HG03064 (cell line): ENCODE results near the gene ATP5PD.
"Not testable (repeated sequence)": the region's sequence is repeated elsewhere in the genome, so short reads cannot be mapped to it uniquely, and the experiment has no call there.

Experiments
- ATAC-seq: cut with Tn5 transposase; IDR thresholded peaks from one replicate; pipeline ENCODE4 v1.9.1; 2021; ENCODE audit warnings: low read depth; ENCODE audit not compliant: unreplicated experiment

Gene ATP5PD

DNA sequence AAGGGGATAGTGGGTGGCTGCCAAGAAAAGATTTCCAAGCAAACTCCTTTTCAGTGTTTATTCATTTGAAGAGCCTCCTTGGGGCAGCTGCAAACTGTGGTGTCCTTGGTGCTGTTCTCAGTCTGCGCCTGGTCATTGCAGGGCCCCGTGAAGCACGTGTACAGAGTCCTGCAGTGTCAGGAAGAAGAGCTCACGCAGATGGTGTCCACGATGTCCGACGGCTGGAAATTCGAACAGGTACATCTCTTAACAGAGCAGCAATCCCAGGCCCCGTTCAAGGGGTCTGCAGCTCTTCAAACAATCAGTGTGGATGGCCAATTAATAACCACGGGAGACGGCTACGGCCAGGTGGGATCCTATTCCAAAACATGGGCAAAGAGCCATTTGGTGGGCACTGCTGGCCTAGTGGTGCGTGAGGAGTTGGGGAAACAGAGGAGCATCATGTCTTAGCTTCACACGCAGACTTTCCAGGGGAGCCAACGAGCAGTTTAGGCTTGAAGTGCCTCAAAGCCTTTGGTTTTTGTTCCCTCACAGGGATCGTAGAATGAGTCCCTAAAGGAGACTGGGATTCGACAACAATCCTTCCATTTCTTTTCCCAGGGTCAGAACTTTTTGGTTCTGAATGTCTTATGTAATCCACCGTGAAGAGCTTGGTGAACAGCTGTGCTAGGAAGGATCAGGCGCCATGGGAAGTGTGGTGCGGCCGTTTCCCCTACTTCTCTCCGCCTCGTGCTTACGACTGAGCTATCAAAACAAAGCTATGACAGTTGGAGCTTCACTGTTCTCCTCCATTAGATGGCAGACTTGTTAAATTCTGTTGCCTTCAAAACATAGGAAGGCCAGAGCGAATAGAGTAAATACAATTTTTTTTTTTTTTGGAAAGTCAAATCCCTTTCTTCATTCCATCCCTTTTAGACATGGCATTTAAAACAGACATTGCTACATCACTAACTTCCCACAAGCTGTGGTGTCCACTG lies 12.9 kb upstream of the ATP5PD start:
- no peak for ATAC-seq

DNA sequence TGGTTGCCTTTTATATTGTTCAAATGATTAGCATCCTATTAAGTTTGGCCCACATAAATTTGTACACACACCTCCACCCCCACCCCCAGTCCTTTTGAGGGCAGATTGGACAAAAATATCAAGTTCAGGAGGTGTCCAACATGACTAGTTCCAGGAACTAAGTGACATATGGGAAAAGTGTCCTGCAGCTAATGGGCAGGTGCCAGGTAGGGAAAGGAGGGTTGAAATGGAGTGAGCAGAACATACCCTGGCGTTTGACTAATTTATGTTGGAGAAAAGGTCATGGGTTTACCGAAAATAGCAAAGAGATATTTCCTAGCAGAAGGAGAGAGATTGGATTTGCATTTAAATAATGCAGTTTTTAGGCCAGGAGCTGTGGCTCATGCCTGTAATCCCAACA lies 5.2 kb upstream of the ATP5PD start:
- no peak for ATAC-seq

DNA sequence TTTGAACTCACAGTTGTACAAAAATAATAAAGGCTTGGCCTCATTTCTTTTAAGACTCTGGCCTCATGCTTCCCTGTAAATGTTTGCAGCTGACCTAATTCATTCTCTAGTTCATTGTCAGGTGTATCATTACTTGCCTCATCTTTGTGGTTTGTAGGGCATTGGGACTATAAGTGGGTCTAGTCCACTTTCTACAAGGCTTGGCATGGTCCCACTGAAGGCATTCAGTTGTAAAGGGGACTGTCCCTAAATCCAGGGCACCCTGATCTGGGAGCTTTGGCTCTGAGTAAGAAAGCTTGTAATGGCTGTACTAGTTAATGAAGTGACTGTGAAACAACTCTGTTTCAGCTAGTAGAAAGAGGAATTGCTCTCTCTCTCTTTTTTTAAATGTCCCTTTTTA lies 2.9 kb upstream of the ATP5PD start:
- ATAC-seq: no peak

DNA sequence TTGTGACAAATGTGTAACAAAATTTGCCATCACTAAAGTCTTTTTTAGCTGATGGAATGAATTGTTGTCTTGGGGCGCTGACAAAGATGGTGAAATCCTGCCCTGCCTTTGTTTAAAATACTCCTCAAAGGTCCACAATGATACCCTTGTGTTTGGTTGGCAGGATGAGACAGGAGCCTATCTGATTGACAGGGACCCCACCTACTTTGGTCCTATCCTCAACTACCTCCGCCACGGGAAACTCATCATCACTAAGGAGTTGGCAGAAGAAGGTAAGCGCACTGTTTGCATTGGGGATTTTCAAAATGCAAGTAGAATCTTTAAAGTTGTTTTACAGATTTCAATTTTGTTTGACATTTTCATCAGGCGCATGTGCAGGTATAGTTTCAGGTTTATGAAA lies 2.3 kb upstream of the ATP5PD start:
- no peak for ATAC-seq

DNA sequence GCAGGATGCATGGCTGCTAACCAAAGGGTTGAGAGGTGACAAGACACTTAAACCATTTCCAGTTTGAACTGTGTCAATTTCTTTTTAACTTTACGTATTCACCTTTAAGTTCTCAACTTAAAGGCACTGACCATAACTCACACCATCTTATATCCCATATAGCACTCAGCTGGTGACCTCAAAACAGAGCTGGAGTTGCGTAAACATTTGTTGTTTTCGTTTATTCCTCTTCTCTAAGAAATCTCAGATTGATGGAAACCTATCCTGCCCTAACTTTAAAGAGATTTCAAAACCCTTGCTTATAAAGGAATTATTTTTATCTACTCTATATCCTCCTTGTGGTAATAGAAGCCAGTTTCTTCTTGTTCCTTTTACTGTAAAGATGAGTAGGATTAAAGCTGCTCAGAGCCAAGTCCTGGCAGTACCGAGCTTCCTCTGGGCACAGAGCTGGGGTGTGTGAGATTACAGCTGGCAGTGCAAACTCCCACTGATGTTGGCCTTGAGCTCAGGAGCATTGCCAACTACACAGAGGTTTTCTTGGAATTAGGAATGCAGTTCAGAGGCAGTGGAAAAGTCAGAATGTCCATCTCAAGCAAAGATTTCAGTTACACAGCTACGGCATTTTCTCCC lies 1.6 kb upstream of the ATP5PD start:
- no peak for ATAC-seq

DNA sequence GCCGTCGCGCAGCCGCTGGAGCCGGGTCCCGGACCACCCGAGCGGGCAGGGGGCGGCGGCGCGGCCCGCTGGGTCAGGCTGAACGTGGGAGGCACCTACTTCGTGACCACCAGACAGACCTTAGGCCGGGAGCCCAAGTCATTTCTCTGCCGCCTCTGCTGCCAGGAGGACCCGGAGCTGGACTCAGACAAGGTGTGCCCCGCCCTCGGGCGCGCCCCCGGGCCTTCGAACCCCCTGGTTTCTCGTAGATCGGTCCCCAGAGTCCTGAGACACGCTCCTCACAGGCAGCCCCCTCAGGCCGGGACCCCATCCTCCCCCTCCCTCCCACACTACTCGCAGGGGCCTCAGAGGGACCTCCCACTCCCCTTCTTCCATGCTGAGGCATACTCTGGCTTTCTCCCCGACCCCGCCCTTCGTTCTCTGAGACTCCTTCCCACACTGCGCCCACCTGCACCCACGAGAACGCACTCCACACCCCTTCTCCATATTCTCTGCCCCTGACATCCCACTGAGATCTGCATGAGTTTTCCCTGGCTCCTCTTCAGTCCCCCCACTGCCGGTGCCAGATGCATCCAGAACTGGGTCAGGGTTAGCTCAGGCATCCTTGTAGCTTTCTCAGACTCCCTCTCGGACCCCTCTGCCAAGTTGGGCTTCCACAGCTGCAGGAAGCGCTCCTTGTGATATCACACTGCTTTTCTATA lies 779 bp upstream of the ATP5PD start:
- ATAC-seq: no peak

DNA sequence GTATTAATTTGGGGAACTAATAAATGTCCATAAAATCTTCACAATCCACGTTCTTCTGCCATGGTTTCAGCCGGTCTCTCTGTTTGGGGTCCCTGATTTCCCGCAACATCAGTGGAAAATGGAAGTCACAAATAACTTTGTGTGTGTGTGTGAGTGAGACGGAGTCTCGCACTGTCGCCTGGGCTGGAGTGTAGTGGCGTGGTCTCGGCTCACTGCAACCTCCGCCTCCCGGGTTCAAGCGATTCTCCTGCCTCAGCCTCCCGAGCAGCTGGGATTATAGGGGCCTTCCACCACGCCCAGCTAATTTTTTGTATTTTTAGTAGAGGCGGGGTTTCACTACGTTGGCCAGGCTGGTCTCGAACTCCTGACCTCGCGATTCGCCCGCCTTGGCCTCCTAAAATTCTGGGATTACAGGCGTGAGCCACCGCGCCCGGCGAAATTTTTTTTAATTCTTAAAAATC lies 793 bp downstream of the ATP5PD start:
- not testable (repeated sequence) for ATAC-seq

DNA sequence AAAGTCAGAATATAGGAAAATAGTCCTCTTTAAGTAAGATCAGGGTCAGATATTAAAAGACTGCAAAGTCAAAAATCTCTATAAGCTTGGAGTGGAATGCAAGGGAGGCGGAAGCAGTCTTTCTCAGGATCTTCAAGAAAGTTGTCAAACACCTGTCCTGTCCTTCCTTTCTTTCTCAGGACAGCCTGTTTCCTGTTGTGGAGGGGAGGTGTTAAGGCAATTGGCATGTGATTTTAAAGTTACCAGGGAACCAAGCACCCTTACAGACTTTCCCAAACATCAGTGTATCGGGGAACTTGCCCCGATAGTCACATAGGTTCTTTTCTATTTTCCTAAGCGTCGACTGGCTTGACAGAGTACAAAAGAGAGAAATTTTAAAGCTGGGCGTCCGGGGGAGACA lies 2.1 kb downstream of the ATP5PD start:
- ATAC-seq: no peak

DNA sequence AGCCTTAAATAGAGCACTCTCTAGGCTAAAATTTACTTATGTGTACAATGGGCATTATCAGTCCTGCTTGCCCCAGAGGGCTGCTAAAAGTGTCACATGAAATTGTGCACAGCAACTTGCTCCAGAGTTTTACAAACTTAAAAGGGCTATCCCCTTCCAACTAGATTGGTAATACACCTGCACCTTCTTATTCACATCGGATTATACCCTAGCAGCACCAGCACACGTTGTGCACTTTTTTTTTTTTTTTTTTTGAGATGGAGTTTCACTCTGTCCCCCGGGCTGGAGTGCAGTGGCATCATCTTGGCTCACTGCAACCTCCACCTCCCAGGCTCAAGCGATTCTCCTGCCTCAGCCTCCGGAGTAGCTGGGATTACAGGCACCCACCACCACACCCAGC lies 3.0 kb downstream of the ATP5PD start:
- ATAC-seq: not testable (repeated sequence)

DNA sequence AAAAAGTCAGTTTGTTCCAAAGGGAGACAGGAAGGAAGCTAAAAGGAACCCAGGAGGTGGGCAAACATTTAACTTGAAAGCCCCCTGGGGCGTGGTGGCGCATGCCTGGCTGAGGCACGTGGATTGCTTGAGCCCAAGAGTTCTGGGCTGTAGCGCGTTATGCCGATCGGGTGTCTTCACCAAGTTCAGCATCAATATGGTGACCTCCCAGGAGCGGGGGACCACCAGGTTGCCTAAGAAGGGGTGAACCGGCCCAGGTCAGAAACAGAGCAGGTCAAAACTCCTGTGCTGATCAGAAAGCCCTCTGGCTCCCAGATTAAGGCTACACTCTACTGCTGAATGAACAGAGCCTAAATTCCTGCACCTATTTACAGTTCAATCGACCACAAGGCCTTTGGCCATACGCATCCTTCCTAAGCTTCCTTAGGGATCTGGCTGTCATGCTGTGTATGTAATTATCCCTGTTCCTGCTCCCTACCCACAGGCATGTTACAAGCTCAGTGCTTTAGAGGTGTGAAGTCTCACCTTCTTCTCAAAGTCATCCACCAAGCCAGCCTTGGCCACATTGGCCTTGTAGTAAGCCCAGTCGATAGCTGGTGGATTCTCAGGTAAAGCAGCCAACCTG lies 5.0 kb downstream of the ATP5PD start:
- ATAC-seq: no peak

DNA sequence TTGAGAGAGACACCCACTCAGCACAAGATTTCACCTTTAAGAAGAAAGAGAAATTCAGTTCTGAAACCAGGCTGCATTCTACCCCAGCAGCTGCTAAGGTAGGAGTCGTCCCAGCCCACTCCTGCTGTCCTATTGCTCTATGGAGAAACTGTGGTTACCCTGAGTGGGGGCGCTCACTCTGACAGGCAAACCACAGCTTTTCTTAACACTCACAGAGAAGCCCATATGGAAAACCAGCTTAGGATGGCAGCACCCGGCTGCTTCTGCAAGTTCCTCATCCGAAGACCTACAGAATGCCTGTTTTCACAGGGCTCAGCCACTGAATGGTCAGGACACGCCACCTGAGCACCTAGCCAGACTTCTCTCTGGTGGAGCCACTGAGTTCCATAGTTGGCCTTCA lies 7.5 kb downstream of the ATP5PD start:
- no peak for ATAC-seq

DNA sequence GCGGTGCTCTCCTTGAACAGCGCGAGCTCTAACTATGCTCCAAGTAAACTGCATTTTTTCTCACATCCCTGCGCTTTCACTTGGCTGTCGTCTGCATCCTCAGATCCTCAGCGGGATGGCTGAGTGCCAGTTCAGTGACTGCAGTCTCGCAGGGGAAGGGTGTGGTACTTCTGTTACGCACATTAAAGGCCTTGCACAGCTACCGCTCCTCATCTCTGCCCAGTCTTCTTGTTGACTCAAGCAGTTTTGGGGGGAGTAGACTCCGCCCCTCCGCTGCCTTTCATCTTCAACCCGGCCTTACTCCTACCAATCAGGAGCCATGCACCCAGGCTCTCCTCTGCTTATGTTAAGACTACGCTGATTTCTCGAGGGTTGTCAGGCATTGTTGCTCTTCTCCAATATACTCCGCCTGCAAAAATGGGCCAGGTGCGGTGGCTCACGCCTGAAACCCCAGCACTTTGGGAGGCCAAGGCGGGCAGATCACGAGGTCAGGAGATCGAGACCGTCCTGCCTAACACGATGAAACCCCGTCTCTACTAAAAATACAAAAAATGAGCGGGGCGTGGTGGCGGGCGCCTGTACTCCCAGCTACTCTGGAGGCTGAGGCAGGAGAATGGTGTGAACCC lies 10.0 kb downstream of the ATP5PD start:
- ATAC-seq: no peak

DNA sequence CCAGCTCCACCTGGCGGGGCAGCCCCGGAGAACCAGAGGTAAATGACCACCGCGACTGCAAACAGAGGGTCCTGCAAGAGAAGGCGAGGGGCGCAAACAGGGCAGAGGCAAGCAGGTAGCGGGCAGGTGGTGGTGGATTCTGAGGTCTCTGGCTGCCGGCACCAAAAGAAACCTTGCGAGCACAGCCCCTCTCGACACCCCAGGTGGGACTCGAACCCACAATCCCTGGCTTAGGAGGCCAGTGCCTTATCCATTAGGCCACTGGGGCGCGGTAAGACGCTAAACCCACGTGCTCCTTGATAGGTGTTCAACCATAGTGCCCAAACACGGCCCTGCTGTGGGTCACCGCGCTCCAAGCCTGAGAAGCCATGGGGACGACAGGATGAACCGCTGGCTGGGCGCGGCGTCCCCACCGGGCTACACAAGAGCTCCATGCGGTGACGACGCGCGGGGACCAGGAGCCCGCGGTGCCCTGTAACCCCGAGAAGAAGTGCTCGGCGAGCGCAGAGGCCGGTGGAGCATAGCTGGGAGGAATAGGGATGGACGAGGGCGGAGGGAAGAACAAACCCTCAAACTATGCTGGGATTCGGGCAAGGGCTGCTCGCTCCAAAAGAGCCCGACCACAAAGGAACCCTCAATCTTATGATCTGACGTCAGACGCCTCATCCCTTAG lies 12.4 kb downstream of the ATP5PD start:
- ATAC-seq: no peak

DNA sequence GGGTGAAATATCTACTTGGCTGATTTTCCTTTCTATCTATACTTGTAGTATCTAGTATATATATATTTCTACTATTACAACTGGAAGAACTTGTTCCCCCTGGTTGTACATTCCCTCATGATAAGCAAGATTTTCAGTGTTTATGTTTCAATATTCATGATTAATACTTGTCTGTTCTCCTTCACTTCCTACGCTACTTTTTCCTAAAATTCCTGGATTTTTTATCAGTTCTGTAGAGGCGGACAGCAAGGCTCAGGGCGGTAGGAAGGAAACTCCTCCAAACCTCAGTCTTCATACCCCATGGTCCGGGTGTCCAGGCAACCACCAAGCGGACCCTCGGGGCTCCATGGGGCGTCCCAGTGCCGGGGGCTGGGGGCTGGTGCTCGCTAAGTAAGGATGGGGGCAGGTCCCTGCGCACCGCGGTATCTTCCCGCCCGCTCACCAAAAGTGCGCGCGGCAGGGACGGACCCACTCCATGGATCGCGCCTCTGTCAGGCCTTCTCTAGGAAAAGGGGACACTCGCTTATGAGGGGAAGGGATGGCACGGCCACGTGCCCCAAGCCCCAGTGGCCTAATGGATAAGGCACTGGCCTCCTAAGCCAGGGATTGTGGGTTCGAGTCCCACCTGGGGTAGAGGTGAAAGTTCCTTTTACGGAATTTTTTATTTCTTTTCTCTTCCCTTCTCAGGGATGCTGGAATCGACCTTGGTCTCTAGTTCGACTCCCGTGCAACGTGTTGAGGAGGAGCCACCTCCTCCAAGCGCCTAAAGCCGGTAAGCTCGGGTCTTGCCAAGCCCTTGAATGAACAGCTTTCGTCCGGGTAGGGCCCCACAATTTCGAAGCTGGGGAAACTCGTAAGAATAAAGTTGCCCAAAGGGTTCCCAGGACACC lies 13.2 kb downstream of the ATP5PD start:
- ATAC-seq: no peak

DNA sequence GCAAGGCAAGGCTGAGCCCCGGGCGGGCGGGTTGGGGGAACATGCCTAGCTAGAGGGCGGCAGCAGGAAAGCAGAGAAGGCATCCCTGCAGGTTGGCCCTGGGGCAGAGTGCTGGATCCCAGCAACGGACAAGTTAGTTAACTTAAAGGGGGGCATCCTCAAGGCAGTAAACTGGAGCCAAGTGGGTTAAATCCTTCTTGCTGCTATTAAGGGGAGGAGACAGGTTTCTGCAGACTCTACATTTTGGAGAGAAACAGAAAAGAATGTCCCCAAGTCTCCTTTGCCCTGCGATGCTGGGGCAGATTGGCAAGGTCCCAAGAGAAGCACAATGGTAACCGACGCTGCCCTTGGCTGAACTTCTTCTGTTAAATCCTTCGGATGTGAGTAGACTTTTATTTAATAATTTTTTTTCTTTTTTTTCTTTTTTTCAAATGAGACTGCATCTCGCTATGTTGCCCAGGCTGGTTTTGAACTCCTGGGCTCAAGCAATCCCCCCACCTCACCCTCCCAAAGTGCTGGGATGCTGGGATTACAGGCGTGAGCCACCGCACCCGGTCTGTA lies 14.0 kb downstream of the ATP5PD start:
- ATAC-seq: no peak

DNA sequence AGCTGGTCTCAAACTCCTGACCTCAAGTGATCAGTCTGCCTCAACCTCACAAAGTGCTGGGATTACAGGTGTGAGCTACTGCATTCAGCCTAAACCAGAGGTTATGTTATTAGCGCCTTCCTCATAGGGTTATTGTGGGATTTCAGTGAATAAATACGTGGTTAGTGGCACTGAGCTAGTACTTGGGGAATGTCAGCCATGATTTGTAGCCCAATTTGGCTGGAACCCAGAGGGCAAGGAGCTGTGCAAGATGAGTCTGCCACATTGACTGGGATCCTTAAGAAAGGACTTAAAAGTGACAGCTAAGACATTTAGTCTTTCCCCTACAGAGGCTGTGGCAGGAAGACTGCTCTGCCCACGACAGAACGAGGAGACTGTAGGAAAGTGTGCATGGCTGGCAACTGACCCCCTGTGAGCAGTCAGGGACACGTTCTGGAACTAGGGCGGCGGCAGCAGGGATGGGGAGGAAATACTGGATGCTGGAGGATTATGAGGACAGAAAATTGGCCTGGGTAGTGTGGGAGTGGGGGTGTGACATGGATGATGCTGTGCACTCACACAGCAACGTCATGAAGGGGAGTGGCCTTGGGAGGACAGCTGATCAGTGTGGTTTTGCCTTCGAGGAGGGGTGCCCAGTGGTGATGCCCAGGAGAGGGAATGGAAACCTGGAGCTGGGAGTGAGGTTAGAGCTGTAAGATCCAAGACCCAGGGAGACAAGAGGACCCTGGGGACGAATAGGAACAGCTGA lies 14.6 kb downstream of the ATP5PD start:
- ATAC-seq: no peak

DNA sequence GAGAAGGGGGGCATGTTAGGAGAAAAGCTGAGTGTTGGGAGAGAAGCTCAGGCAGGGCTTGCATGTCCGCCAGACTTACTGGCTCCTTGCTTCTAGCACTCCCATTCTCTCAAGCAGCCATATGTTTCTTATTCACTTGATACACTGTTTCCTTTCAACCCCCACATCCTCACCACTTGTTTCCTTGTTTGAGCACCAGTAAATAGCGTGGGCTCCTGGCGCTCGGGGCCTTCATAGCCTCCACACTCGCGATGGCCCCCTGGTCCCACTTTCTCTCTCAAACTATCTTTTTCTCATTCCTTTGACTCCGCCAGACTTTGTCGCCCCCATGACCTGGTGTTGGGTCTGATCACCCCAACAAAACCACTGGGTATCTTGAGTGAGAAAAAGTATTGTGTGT lies 16.6 kb downstream of the ATP5PD start:
- ATAC-seq: no peak

DNA sequence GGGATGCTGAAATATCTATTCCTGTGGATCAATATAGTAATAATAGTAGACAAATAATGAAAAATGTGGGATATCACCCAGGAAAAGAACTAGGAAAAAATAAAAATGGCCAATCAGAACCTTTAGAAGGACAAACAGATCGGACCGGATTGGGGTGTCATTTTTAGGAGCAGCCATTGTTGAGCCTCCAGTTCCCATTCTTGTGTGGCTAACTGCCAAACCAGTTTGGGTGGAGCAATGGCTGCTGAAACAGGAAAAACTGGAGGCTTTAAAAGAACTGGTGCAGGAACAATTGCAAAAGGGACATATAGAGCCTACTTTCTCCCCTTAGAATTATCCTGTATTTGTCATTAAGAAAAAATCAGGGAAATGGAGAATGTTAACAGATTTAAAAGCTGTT lies 20.1 kb downstream of the ATP5PD start:
- not testable (repeated sequence) for ATAC-seq
